ENCODE data around the gene KCNJ10.

The KCNJ10 gene

DNA sequence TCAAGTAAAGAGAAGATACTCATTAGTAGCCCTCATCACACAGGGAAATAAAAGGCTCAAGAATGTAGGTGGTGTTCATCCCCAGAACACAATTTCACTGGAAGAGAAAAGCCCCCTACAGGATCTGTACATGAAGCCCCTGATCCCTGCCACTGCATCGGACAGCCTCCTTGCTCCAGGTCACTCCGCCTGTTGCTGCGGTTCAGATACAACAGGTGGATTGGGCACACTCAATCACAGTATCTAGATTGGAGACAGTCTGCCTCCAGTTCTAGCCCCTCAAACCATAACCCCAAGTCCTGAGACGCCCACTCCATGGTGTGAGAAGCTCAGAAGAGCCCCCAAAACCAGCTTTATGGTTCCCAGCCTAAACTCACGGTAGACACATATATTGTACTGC lies 117.0 kb downstream of the KCNJ10 start:
- Histone ChIP-seq H3K27me3 (ENCODE audit: low read depth, low read length) (no peaks in the 10 kb centered on the region), H3K9me3 (ENCODE audit: control insufficient read depth in 1 of 2, low read length in 2 of 2) (no peaks in the 10 kb centered on the region), H3K4me3 (ENCODE audit: low read depth in 1 of 2, low read length in 2 of 2) (no peak overlapping the region), H3K27ac (ENCODE audit: low read length) (no peak overlapping the region), H3K4me1 (ENCODE audit: control insufficient read depth in 1 of 2, insufficient read depth in 2 of 2, low read length in 2 of 2) (no peaks in the 10 kb centered on the region), H3K36me3 (ENCODE audit: control insufficient read depth in 1 of 2, insufficient read depth in 2 of 2, low read length in 2 of 2) (no peaks in the 10 kb centered on the region)

DNA sequence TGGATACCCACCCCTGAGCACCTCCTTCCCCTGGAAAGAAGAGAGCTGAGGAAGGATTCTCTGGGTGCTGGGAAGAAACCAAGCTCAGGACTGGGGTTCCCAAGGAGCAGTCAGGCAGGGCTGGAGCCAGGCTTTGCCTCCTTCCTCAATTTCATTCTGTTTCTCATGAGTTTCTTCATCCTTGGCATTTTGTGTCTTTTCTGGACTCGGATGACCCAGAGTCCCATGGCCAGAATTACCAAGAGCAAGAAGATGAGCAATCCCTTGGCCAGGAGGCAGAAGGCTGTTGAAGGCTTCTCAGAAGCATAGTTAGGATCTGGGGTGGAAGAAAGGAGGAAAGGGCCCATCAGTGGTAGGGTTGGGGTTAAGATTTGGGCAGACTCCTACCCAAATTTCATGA lies 118.4 kb downstream of the KCNJ10 start:
- H3K4me1 ChIP-seq (ENCODE audit: control insufficient read depth in 1 of 2, insufficient read depth in 2 of 2, low read length in 2 of 2) = no peaks in the 10 kb centered on the region
- H3K4me3 ChIP-seq (ENCODE audit: low read depth in 1 of 2, low read length in 2 of 2) = no peak overlapping the region
- no peaks in the 10 kb centered on the region for H3K27me3 ChIP-seq (ENCODE audit: low read depth, low read length)
- no peaks in the 10 kb centered on the region for H3K9me3 ChIP-seq (ENCODE audit: control insufficient read depth in 1 of 2, low read length in 2 of 2)
- H3K27ac ChIP-seq (ENCODE audit: low read length) = no peak overlapping the region
- no peaks in the 10 kb centered on the region for H3K36me3 ChIP-seq (ENCODE audit: control insufficient read depth in 1 of 2, insufficient read depth in 2 of 2, low read length in 2 of 2)

DNA sequence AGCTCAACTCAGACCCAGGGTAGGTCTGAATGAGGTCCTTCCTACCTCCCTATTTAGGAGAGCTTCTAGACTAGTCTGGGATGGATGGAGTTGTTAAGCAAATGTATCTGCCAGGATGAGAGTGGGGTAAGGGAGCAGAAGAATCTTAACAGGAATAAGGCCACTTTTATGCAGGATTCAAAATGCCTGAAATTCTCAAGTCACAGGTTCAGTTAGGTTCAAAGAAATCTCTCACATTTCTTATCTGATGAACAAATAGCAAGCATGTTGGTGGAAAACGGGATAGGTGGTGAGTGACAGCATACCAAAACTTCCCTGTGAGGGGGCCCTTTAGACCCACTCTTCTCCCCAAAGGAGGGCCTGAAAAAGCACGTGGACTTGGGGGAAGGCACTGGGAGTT lies 118.9 kb downstream of the KCNJ10 start:
- H3K4me3 ChIP-seq (ENCODE audit: low read depth in 1 of 2, low read length in 2 of 2) = no peak overlapping the region
- no peaks in the 10 kb centered on the region for H3K9me3 ChIP-seq (ENCODE audit: control insufficient read depth in 1 of 2, low read length in 2 of 2)
- H3K36me3 ChIP-seq (ENCODE audit: control insufficient read depth in 1 of 2, insufficient read depth in 2 of 2, low read length in 2 of 2) = no peaks in the 10 kb centered on the region
- no peaks in the 10 kb centered on the region for H3K27me3 ChIP-seq (ENCODE audit: low read depth, low read length)
- peaks cover 0 to 2% of the 10 kb centered on the region in 2 donors for H3K4me1 ChIP-seq (ENCODE audit: control insufficient read depth in 1 of 2, insufficient read depth in 2 of 2, low read length in 2 of 2)
- no peak overlapping the region for H3K27ac ChIP-seq (ENCODE audit: low read length)

DNA sequence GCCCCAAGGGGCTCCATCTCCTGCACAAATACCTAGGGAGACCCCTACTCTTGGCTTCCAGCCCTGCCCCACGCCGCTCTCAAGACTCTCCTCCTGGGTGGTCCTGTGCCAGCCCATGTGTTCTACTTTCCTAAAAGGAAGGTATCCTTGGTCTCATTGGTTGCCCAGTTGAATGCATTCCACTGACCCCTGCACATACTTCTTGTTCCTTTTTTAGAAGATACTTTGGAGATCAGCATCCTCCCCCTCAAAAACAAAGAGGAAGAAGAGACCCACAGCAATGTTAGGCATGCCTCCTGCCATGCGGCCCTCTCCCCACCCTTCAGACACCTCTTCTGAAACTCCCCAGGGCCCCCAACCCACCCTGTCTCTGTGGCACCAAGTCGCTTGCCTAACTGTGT lies 120.0 kb downstream of the KCNJ10 start:
- H3K9me3 ChIP-seq (ENCODE audit: control insufficient read depth in 1 of 2, low read length in 2 of 2) = no peaks in the 10 kb centered on the region
- no peaks in the 10 kb centered on the region for H3K27me3 ChIP-seq (ENCODE audit: low read depth, low read length)
- H3K36me3 ChIP-seq (ENCODE audit: control insufficient read depth in 1 of 2, insufficient read depth in 2 of 2, low read length in 2 of 2) = no peaks in the 10 kb centered on the region
- H3K4me3 ChIP-seq (ENCODE audit: low read depth in 1 of 2, low read length in 2 of 2) = no peak overlapping the region
- no peak overlapping the region for H3K27ac ChIP-seq (ENCODE audit: low read length)
- H3K4me1 ChIP-seq (ENCODE audit: control insufficient read depth in 1 of 2, insufficient read depth in 2 of 2, low read length in 2 of 2) = peaks cover 0 to 12% of the 10 kb centered on the region in 2 donors

DNA sequence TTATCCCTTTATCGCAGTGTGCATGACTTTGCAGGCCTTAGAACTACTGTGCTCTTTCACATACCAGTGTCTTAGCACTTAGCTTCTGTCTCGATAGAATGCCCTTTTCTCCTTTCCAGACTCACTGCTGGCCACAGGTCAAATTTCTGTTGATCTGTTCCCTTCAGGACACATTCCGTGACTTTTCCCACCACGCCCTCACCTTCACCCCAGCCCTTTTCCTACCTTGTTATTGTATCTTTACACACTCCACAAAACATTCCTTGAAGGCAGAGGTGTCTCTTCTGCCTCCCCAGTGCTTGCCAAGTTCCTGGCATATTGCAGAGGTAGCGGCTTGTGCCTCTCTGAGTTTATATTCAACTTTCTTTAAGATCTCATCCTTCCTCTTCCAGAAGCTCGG lies 120.8 kb downstream of the KCNJ10 start:
- H3K4me1 ChIP-seq (ENCODE audit: control insufficient read depth in 1 of 2, insufficient read depth in 2 of 2, low read length in 2 of 2) = peaks cover 0 to 14% of the 10 kb centered on the region in 2 donors
- H3K36me3 ChIP-seq (ENCODE audit: control insufficient read depth in 1 of 2, insufficient read depth in 2 of 2, low read length in 2 of 2) = no peaks in the 10 kb centered on the region
- H3K4me3 ChIP-seq (ENCODE audit: low read depth in 1 of 2, low read length in 2 of 2) = no peak overlapping the region
- H3K27me3 ChIP-seq (ENCODE audit: low read depth, low read length) = peaks cover 2% of the 10 kb centered on the region
- H3K27ac ChIP-seq (ENCODE audit: low read length) = no peak overlapping the region
- H3K9me3 ChIP-seq (ENCODE audit: control insufficient read depth in 1 of 2, low read length in 2 of 2) = no peaks in the 10 kb centered on the region
